BJ (cell line): ENCODE data around the gene ANKMY2. TPM values are rescaled to one million over a fixed set of nuclear protein-coding genes. Genes with fewer than 3 reads are reported as not detected.
"Not testable (repeated sequence)": the region's sequence is repeated elsewhere in the genome, so short reads cannot be mapped to it uniquely, and the experiment has no call there.

ENCODE experiments used
- CTCF ChIA-PET: fragments of 350-600 bp; formaldehyde crosslinking; extraction: SDS; loops from one replicate; lab custom pipeline; 2021; ENCODE audit warnings: antibody characterized with exemption, inconsistent platforms; lab: Yijun Ruan, JAX
- POLR2A ChIA-PET: fragments of 300-600 bp; sonication (Branson Sonifier 250); formaldehyde crosslinking; extraction: SDS; loops from one replicate; lab custom pipeline; 2021; ENCODE audit warnings: antibody characterized with exemption; lab: Charles Lee
- DNase-seq: peaks from one replicate; pipeline ENCODE4 v3.0.0-alpha.2; 2011; ENCODE audit warnings: low read depth
- H3K27me3 ChIP-seq: 2 replicates; pipeline ENCODE4 v1.6.0; 2011; ENCODE audit warnings: low read length; ENCODE audit not compliant: control insufficient read depth, insufficient read depth
- H3K36me3 ChIP-seq: 2 replicates; pipeline ENCODE4 v1.5.1; 2011; ENCODE audit warnings: low read length; ENCODE audit not compliant: control insufficient read depth, insufficient read depth
- H3K4me3 ChIP-seq: 2 replicates; pipeline ENCODE4 v1.5.1; 2011; ENCODE audit warnings: low read depth, mild to moderate bottlenecking, control low read depth, low read length
- CTCF ChIP-seq: IDR thresholded peaks from 2 replicates; pipeline ENCODE4 v1.5.1; 2011; ENCODE audit warnings: low read depth, mild to moderate bottlenecking, control low read depth, inconsistent platforms, low read length, moderate library complexity; ENCODE audit not compliant: insufficient read depth
- polyA plus RNA-seq: library from polyadenylated mRNA; depleted of rRNA; stranded (reverse); fragments of >200 nt; gene quantifications from 2 replicates; pipeline ENCODE4 v1.2.3, GENCODE V29; 2011

The ANKMY2 gene
- polyA plus RNA-seq, 1 experiment = 14.7 TPM

- no peak for DNase-seq
- no peak for TF ChIP-seq CTCF
- POLR2A ChIA-PET = no interaction called here
- Histone ChIP-seq H3K27me3 (no peaks in the 10 kb centered on the region), H3K36me3 (peaks cover 5% of the 10 kb centered on the region), H3K4me3 (no peak overlapping the region)
- CTCF ChIA-PET = interaction anchor here (1.0 to 1.8 kb wide), 3 partner anchors 9 to 35 kb away, joined by 3 to 4 read pairs (median 4); no protein-coding TSS in a partner anchor
Measured at GRCh38 chr7:16599860-16600259, 45.7 kb downstream of the ANKMY2 start.

GRCh38 chr7:16598015-16598414 is 47.5 kb downstream of the ANKMY2 start:
- CTCF ChIA-PET = interaction anchor here (1.5 kb wide), 1 partner anchor 11 kb away, joined by 4 read pairs; no protein-coding TSS in a partner anchor
- DNase-seq = no peak
- H3K36me3 ChIP-seq = peaks cover 5% of the 10 kb centered on the region
- no peak overlapping the region for H3K4me3 ChIP-seq
- H3K27me3 ChIP-seq = no peaks in the 10 kb centered on the region
- POLR2A ChIA-PET = no interaction called here
- no peak for TF ChIP-seq CTCF

GRCh38 chr7:16595596-16595995 is 50.0 kb downstream of the ANKMY2 start:
- CTCF ChIA-PET, DNase-seq, H3K36me3 ChIP-seq, H3K27me3 ChIP-seq, H3K4me3 ChIP-seq: not testable (repeated sequence)
- POLR2A ChIA-PET = interaction anchor here (0.5 kb wide), 1 partner anchor 125 kb away, joined by 14 read pairs; no protein-coding TSS in a partner anchor

- ChIA-PET CTCF (interaction anchor here (0.7 to 1.4 kb wide), 3 partner anchors 29 to 824 kb away, joined by 3 to 5 read pairs (median 3); no protein-coding TSS in a partner anchor), POLR2A (no interaction called here)
- no peaks in the 10 kb centered on the region for H3K36me3 ChIP-seq
- TF ChIP-seq CTCF = no peak
- no peak overlapping the region for H3K4me3 ChIP-seq
- no peak for DNase-seq
- no peaks in the 10 kb centered on the region for H3K27me3 ChIP-seq
Measured at GRCh38 chr7:16594676-16595075, 50.9 kb downstream of the ANKMY2 start.

- ChIA-PET CTCF (interaction anchor here (0.7 to 1.4 kb wide), 4 partner anchors 8 to 823 kb away, joined by 3 to 5 read pairs (median 3); no protein-coding TSS in a partner anchor), POLR2A (no interaction called here)
- no peaks in the 10 kb centered on the region for H3K27me3 ChIP-seq
- no peak for DNase-seq
- H3K36me3 ChIP-seq = no peaks in the 10 kb centered on the region
- TF ChIP-seq CTCF = no peak
- no peak overlapping the region for H3K4me3 ChIP-seq
Measured at GRCh38 chr7:16594061-16594460, 51.5 kb downstream of the ANKMY2 start.

- no peaks in the 10 kb centered on the region for H3K36me3 ChIP-seq
- POLR2A ChIA-PET = interaction anchor here (0.6 kb wide), 1 partner anchor 204 kb away, joined by 3 read pairs; no protein-coding TSS in a partner anchor
- CTCF ChIA-PET = no interaction called here
- H3K27me3 ChIP-seq = no peaks in the 10 kb centered on the region
- DNase-seq = no peak
- H3K4me3 ChIP-seq = no peak overlapping the region
- no peak for TF ChIP-seq CTCF
Measured at GRCh38 chr7:16592395-16592794, 53.2 kb downstream of the ANKMY2 start.
